ENCODE results near the gene KLF9.

The KLF9 gene

GRCh38 chr9:70413799-70414775 is at the start of gene KLF9:
TSS of gene KLF9 (minus strand) at chr9:70414657. CDS start at chr9:70413363, 1,294 bp downstream.
- DNase-seq = peak; percentile 81

- no peak for DNase-seq
Observed at GRCh38 chr9:70463877-70464276, 49.4 kb upstream of the KLF9 start.

DNA sequence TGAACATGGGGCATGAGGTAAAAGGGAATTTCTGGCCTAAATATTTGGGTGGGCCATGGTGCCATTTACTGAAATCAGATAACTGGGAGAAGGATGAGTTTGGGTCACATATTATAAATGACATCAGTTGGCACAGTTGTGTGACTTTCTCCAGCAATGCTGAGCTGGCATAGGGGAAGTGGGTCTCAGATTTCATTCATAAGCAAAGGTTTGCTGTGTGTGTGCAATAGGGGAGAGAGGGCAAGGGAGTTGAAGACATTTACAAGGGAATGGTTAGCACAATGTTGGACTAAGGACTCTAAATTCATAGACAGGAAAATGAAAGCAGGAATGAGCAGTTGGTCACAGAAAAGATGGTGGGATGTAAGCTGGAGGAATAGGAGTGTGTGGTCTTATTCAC is 47.8 kb upstream of the KLF9 start:
- DNase-seq = no peak

DNA sequence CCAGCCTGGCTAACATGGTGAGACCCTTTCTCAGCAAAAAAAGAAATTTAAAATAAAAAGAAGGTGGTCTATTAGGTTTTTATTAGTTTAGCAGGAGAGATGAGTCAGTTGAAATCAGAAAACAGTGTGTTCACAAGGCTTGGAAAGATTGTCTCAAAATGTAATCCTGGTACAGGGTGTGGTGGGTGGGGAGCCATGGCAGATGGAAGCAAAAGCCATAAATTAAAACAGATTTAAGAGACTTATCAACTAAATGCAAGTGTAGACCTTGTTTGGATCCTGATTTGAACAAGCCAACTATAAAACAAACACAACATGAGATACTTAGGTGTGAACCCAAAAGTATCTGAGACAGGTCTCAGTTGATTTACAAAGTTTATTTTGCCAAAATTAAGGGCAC is 42.8 kb upstream of the KLF9 start:
- no peak for DNase-seq

DNA sequence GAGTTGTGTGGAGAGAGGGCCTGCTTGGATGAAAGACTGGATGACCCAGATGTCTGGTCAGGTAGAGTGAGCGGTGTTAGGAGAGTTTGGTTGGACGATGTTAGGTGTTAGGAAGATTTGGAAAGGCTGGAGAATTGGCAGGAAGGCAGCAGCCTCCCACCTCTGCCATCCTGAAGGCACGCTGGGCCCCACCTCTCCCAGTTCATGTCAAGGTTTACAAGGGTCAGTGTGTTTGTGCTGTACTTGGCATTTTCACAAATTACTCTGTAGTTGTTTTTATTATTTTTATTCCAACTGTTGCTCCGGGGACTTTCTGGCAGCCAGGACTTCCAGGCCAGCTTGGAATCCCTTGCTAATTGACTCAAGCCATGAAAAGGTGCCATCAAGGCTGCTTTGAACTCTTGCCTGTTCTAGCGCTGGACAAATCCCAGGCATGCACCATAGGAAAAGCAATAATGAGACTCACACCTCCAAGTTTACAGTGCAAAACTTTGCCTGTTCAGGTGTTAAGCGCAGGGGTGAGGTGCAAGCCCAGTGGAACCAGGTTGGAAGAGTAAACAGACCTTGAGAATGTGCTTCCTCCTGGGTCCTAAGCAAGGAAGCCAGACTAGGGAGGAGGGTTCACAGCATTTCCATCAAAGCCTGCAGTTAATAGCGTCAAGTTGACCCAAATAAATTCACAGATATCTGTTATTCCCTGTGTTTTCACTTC is 41.7 kb upstream of the KLF9 start:
- DNase-seq = no peak

- no peak for DNase-seq
Observed at GRCh38 chr9:70452365-70452764, 37.9 kb upstream of the KLF9 start.

GRCh38 chr9:70451765-70452164 is 37.3 kb upstream of the KLF9 start:
- DNase-seq = no peak

DNA sequence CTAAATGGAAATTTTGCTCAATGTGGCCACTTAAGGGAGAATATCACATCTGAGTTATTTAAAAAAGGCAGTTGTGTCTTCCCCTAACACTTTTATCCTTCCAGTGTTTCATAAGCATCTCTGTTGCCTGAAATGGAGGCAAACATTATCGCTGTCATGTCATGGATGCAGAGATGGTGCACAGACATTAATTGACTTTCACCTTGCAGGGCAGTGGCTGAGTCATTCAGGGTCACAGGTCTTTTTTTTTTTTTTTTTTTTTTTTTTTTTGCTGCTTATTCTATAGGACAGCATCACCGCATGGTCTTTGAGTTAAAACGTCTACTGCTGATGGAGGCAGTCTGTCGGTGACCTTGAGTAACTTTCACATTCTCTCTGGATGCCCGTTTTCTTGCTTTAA is 36.3 kb upstream of the KLF9 start:
- no peak for DNase-seq

DNA sequence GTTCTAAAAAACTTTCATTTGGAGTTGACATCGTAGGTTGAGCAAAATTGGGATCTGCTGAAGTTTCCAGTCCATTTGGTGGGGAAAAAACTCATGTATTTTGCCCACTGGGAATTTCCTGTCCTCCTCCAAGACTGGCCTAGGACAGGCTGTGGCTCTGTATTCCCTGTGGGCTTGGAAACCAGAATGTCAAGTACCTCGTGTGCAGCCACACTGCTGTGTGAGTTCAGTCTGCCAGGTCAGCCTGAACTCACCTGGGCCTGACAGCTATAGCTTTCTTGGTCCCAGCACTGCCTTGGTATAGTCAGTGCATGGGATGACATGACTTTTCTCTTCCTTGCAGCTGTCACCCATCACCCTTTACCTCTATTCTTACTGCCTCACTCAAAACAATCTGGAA is 35.0 kb upstream of the KLF9 start:
- DNase-seq = no peak

DNA sequence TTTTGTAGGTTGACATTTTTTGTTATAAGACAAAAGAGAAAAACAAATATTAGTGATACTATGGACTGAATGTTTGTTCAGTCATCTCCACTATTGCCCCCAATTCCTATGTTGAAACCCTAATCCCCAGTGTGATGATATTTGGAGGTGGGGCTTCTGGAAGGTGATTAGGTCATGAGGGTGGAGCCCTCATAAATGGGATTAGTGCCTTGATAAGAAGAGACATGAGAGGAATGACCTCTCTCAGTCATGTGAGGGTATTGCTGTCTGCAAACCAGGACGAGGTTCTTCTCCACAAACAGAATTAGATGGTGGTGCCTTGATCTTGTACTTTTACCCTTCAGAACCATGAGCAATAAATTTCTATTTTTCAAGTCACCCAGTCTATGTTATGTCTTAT is 34.5 kb upstream of the KLF9 start:
- no peak for DNase-seq

GRCh38 chr9:70444904-70445303 is 30.4 kb upstream of the KLF9 start:
- DNase-seq = no peak

DNA sequence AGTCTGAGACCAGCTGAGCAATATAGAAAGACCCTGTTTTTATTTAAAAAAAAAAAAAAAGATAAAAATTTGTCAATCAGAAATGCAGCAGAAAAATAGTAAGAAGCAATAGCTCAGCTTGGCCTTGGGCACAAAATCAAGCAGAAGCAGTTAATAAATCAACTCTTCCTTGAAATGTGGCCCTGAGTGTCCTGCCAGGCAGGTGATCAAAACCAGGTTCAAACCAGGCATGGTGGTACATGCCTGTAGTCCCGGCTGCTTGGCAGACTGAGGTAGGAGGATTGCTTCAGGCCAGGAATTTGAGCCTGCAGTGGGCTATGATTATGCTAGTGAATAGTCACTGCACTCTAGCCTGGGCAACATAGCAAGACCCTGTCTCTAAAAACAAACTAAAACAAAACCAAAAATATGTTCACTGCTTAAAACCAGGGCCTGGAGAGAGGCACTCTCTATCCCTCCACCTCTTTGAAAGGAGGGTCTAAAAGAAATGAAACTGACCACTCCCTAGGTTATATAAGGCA is 27.9 kb upstream of the KLF9 start:
- no peak for DNase-seq

- no peak for DNase-seq
Observed at GRCh38 chr9:70441622-70442021, 27.2 kb upstream of the KLF9 start.

- no peak for DNase-seq
Observed at GRCh38 chr9:70439991-70440706, 25.7 kb upstream of the KLF9 start.

DNA sequence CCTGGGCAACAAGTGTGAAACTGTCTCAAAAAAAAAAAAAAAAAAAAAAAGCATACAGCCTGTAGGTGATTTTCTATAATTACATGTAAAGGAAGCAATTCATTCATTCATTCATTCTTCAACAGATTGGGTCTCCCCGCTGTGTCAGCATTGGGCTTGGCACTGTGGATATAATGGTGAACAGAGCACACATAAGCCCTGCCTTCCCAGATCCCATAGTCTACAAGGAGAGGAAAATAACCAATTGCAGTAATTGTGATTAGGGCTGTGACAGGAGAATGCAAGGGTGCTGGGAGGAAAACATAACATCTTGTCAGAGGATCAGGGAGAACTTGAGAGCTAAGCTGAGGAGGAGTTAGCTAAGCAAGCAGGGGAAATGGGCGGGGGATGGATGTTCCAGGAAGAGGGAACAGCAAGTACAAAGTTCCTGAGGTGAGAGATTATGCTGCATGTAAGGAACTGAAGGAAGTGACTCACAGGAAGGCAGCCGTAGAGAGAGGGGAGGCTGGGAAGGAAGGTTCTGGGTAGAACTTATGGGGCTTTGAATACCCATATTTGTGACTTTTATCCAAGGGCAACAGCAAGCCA is 24.0 kb upstream of the KLF9 start:
- DNase-seq = no peak

DNA sequence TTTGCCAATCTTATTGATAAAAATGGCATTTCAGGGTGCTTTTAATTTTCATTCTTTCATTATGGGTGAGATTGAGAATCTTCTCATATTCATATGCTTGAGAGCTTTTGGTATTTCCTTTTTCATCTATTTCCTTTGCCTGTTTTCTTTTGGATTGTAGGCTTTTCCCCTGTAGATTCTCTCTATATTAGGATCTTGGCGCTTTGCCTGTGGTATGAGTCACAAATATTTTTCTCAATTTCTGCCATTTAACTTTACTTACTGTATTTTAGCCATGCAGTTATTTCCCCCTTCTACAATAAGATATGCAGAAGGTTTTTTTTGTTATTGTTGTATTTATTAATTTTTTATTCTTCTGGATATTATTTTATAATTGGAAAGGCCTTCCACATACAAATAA is 21.5 kb upstream of the KLF9 start:
- DNase-seq = no peak

DNA sequence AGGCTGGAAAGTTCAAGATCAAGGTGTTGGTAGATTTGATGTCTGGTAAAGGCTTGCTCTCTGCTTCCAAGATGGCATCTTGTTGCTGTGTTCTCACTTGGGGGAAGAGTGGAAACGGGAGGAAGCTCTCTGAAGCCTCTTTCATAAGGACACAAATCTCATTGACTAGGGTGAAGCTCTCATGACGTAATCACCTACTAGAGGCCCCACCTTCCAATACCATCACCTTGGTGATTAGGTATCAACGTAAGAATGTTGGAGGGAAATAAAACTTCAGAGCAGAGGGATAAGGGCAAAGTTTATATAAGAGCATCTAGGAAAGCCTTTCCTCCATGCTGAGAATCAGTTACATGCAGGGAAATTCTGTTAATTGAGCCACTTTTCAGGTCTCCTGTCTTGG is 15.4 kb upstream of the KLF9 start:
- DNase-seq = no peak

DNA sequence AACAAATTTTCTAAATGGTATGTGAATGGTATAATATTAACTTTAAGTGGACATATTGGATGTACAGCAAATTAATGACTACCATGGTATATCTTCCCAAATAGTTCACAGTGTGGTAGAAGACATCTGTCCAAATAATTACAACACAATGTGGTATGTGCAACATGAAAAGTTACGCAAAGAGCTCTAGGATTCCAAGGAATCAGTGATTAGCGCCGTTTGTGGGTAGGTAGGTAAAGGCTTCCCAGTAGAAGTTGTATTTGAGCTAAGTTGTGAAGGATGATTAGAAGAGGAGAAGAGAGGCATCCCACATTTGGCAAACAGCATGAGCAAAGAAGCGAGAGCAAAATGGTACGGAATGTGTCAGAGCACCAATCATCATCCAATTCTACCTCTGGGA is 14.3 kb upstream of the KLF9 start:
- DNase-seq = no peak

DNA sequence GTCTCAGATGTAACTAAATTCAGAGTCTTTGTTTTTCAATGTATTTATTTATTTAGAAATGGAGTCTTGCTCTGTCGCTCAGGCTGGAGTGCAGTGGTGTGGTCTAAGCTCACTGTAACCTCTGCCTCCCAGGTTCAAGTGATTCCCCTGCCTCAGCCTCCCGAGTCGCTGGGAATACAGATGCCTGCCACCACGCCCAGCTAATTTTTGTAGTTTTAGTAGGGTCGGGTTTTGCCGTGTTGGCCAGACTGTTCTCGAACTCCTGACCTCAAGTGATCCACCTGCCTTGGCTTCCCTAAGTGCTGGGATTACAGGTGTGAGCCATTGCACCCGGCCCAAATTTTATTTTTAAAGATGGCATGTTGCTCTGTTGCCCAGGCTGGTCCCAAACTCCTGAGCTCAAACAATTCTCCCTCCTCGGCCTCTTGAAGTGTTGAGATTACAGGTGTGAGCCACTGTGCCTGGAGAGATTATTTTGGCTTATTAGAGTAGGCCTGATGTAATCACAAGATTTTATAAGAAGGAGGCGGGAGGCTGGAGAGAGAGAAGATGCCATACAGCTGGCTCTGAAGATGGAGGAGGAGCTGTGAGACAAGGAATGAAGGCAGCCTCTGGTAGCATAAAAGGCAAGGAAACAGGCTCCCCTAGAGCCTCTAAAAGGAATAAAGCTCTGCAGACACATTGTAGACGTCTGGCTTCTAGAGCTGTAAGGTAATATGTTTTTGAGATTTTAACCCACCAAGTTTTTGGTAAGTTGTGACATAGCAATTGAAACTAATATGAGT is 12.9 kb upstream of the KLF9 start:
- no peak for DNase-seq

GRCh38 chr9:70425192-70425591 is 10.7 kb upstream of the KLF9 start:
- no peak for DNase-seq

DNA sequence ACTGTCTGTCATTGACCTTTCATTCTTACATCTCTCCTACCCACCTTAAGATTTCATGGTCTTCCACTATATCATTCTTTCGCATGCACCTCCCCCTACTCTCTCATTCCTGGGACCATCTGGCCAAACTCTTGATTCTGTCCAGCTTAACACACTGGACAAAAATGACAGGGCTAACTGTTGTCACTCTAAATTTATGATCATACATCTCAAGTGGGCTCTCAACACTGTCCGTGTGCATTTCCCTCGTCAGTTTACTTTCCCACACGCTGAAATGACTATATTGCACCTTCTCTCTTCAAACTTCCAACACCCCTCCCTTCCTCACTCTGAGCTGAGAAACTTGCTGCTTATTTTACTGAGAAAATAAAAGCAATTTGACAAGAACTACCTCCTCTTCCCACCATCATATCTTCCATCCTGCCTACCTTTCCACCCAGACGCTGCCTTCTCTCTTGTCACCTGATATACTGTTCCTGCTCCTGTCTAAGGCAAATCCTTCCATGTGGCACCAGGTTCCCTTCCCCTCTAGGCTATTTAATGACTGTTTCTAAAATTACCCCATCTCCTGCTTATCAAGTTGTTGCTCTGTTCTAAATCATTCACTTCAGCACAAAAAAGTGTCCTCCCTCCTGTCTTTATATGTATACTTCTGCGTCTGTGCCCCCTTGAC is 8.1 kb upstream of the KLF9 start:
- DNase-seq = no peak
